Stimulated activated CD4-positive, alpha-beta T cell treated with anti-CD3 and anti-CD28 coated beads, TNF-alpha, amount 100 ng/mL, for 1 hour (primary cell): ENCODE data around the gene CRIP1.

Source experiments
- DNase-seq, 3 donors: peaks; one replicate each; pipeline ENCODE4 v3.0.0-alpha.2; 2020; ENCODE audit warnings: low read depth in 3 of 3, low spot score in 1 of 3

Gene CRIP1

DNA sequence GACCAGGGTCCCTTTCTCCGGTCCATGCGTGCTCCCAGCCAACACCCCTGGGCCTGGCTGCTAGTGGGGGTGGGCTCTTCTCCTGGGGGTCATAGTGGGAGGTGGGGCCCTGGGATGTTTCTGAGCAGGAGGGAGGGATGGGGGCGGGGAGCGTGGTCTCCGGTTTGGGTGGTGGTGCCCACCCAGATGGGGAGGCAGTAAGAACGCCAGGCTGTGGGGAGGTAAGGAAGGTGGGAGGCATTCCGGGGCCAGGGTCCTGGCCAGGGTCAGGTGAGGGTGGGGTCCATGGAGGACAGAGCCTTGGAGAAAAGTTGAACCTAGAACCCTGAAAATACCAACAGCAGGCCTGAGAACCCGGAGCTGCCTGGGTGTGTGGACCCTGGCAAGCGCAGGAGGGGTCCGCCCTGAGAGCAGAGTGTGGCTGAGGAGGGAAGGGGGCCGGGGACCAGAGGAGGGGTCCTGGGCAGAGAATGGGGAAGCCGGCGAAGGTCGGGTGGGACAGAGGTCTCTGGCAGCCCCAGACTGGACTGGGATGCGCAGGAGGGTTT, 6.4 kb upstream of the CRIP1 start:
- DNase-seq = no peak

GRCh38 chr14:105480807-105481801, 5.6 kb upstream of the CRIP1 start:
- DNase-seq = peak; percentile 76 to 88 (median 81)

GRCh38 chr14:105481886-105482457, 4.7 kb upstream of the CRIP1 start:
- DNase-seq = peak; percentile 70 to 97 (median 89)

DNA sequence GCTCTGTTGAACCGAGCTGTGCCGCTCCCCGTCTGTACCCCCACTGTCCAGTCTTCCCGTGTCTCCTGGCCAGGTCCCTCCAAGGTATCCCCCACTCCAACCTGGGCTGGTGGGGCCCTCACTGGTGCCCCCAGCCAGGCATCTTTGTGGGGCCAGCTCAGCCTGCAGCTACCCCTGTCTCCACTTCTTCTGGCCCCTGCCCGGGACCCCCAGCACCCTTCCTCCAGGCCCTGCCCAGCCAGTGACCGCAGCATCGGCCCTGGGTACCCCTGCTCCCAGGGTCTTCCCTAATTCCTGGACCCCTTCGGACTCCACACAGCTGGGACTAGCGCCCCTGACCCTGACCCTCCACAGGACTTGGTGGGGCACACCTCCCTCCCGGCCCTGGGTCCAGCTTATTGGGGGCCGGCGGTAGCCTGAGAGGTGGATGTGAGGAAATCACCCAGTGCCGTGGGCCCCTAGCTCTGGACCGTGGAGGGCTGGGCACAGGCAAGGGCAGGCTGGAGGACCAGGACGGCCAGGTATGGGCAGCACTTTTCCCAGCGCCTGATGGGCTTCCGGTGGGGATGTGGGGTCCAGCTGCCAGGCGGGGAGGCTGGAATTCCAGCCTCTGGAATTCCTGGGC, 4.1 kb upstream of the CRIP1 start:
- DNase-seq = no peak

DNA sequence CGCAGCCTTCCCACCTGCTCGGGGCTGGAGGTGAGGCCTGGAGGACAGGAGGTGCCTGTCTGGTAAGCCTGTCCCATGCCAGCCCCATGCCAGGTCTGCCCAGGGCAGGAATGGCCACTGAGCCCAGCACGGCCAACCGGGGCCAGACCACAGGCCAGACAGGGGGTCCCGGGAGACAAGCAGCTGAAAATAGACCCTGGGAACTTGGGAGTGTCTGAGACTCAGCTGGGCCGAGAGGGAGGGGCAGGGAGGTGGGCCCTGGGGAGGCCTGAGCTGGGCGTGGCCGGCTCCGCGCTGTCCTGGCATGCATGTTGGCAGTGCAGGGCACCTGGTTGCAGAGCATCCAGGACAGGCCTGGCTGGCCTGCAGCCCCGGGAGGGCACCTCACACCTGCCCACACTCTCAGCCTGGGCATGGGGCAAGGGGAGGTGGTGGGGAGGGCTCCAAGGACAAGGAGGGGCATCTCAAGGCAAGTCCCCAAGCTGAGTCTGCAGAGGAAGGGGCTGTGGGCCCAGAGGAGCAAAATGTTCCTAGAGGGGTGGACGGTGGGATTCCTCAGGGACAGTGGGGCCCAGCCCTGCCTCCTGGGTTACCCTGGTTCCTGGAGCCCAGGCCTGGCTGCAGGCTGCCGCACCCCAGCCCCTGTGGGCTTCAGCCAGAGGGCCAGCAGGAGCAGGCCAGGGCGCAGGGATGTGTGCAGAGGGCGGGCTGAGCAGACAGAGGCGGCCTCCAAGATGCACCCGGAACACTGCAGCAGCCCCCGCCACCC, 3.2 kb upstream of the CRIP1 start:
- DNase-seq = no peak

DNA sequence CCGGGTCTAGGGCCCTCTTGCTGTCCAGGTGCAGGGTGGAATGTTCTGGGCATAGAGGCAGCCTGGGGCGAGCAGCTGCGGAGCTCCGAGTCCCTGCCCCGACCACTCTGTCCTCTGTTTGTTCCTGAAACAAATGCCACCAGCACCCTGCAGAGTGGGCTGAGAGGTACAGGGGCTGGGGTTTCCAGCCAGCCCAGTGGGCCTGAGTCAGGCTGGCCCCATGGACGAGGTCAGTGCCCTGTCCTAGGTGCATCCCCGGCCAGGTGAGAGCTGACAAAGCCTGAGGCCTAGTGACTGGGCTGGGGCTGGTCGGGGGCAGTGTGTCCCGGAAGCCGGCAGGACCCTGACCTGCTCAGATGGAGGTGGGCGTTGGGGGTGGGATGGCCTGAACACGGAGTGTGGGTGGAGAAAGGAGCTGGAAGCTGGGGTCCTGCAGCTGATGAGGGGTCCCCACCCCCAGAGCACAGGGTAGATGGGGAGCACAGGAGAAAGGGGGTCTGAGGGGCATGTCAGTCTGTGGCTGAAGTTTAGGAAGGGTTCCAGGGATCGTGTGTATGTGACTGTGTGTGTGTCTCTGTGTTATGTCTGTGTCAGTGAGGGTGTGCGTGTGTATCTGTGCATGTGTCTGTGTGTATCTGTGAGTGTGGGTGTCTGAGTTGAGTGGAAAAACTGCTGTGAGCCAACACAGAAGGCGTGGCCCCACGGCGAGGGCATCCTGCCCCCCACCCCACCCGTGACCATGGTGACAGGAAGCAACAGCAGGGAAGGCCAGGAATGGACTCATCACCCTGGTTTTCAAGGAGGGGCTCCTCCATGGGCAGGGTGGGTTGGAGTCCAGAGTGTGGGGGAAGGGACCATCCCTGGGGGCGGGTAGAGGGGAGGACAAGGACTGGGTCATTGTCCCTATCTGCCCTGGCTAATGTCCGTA, 2.4 kb upstream of the CRIP1 start:
- peak in 1 of 3 donors; percentile 37 for DNase-seq

- DNase-seq = no peak
These were observed 1.7 kb upstream of the CRIP1 start for GRCh38 chr14:105484997-105485393.

- no peak for DNase-seq
These were observed 935 bp upstream of the CRIP1 start for GRCh38 chr14:105485739-105486162.

DNA sequence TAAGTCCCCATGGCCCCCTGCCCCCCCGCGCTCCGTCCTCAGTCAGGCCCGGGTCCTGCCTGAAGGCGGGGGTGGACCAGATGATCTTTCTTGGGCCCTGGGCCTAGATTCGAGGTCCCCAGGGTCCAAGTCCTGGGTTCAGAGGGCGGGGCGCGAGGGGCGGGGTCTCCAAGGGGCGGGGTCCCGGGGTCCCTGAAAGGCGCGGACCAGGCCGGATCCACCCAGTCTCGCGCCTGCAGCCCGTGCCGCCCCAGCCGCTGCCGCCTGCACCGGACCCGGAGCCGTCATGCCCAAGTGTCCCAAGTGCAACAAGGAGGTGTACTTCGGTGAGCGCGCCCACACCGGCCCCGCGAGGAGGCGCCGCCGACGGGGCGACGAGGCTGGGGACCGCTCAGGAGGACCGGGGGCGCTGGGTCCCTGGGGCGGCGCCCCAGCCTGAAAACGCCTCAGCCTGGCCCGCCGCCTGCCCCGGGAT, 325 bp downstream of the CRIP1 start:
- DNase-seq = peak in 1 of 3 donors; percentile 35

GRCh38 chr14:105487449-105487985, 831 bp downstream of the CRIP1 start:
- DNase-seq = peak in 1 of 3 donors; percentile 57

- no peak for DNase-seq
These were observed 1.5 kb downstream of the CRIP1 start for GRCh38 chr14:105487986-105488777.

DNA sequence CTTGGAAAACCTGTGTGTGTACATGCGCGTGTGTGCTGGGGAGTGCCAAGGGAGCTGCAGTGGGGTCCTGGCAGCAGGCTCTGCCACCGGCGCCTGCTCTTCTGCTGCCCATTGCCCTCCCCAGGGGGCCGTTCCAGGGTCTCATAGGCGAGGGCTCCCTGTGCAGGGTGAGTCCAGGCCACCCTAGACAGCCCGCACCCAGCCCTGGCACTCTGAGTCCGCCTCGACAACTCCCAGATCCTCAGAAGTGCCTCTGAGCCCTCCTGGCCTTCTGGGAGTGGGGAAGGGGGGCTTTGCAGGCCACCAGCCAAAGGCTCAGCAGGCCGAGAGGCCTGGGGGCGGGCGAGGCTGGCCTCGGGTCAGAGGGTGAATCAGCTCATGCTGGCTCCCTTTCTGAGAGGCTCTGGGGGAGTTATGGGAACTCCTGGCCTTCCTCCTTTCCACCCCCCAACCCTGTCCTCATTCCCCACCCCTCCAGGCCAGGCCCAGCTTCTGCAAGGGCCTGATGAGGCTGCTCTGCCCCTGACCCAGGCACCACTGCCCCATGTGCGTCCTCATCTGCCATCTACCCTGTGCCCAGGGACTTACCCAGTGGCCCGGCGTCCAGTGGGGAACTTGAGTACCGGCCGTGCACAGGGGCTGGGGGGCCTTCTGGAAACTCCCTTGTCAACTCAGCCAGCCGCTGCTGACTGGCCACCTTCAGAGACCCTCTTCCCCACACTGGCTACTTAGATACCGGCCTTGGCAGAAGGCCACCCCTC, 2.3 kb downstream of the CRIP1 start:
- no peak for DNase-seq

GRCh38 chr14:105489542-105490266, 3.0 kb downstream of the CRIP1 start:
- DNase-seq = peak; percentile 66 to 77 (median 72)

- no peak for DNase-seq
These were observed 3.5 kb downstream of the CRIP1 start for GRCh38 chr14:105490267-105490571.

- DNase-seq = peak; percentile 94 to 98 (median 98)
These were observed 4.1 kb downstream of the CRIP1 start, which contains the start of gene TEDC1 for GRCh38 chr14:105490572-105491365. TEDC1 (plus strand) TSS chr14:105491246; CDS start chr14:105491376, 130 bp downstream.

DNA sequence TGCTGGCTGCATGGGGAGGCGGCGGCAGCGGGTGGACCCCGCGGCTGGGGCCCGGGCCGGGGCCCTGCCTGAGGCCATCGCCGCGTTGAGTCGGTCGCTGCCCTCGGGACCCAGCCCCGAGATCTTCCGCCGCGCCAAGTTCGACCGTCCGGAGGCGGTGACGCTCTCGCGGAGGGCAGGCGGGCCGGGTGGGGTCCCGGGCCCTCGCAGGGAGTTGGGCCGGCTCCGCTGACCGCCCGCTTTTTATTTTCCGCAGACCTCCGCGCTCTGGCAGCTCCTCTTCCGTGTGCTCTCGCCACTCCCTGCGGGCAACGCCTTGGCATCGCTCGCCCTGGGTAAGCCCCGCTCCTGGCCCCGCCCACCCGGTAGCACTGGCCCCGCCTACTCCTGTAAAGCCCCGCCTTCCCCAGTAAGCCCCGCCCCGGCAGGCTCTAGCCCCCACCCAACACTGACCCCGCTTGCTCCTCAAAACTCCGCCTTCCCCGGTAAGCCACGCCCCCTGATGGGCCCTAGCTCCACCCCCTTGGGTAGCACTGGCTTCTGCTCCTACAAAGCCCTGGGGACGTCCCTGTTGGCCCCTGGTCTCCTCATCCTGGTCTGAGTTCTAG, 4.8 kb downstream of the CRIP1 start:
- peak in 2 of 3 donors; percentile 66 to 87 for DNase-seq
